Measurements from ENCODE around the gene RXRA.
A peak's percentile ranks its signal among the peaks of the same experiment; 100 is the strongest.

The RXRA gene

GRCh38 chr9:134352247-134352933, 26.1 kb downstream of the RXRA start:
- H3K36me3 ChIP-seq (ENCODE audit: control insufficient read depth, insufficient read depth, low read length): no peaks in the 10 kb centered on the region
- no peak overlapping the region for H2AFZ ChIP-seq
- no peak overlapping the region for H3K9ac ChIP-seq
- no peaks in the 10 kb centered on the region for H3K9me3 ChIP-seq (ENCODE audit: control insufficient read depth, low read length)
- no peak for TF ChIP-seq CTCF (IDR thresholded peaks at IDR 0.05)
- H3K4me1 ChIP-seq: peaks cover 74% of the 10 kb centered on the region
- H3K4me2 ChIP-seq (ENCODE audit: low read length): no peak overlapping the region
- no peaks in the 10 kb centered on the region for H3K27me3 ChIP-seq (ENCODE audit: control insufficient read depth, insufficient read depth, low read length)
- H3K27ac ChIP-seq: peak overlapping the region; percentile 36
- peaks cover 64% of the 10 kb centered on the region for H3K79me2 ChIP-seq
- H3K4me3 ChIP-seq (ENCODE audit: low read depth, low read length): no peak overlapping the region

GRCh38 chr9:134353539-134353938, 27.3 kb downstream of the RXRA start:
- Histone ChIP-seq H3K9ac (no peak overlapping the region), H3K27ac (peak overlapping the region; percentile 36), H3K4me3 (ENCODE audit: low read depth, low read length) (no peak overlapping the region), H3K9me3 (ENCODE audit: control insufficient read depth, low read length) (no peaks in the 10 kb centered on the region), H3K79me2 (peaks cover 57% of the 10 kb centered on the region), H2AFZ (no peak overlapping the region), H3K36me3 (ENCODE audit: control insufficient read depth, insufficient read depth, low read length) (no peaks in the 10 kb centered on the region), H3K27me3 (ENCODE audit: control insufficient read depth, insufficient read depth, low read length) (no peaks in the 10 kb centered on the region), H3K4me1 (peaks cover 76% of the 10 kb centered on the region), H3K4me2 (ENCODE audit: low read length) (no peak overlapping the region)
- no peak for TF ChIP-seq CTCF (IDR thresholded peaks at IDR 0.05)

GRCh38 chr9:134355158-134355557, 28.9 kb downstream of the RXRA start:
- H3K27ac ChIP-seq: peak overlapping the region; percentile 86
- no peaks in the 10 kb centered on the region for H3K9me3 ChIP-seq (ENCODE audit: control insufficient read depth, low read length)
- no peak overlapping the region for H2AFZ ChIP-seq
- peaks cover 52% of the 10 kb centered on the region for H3K79me2 ChIP-seq
- peaks cover 81% of the 10 kb centered on the region for H3K4me1 ChIP-seq
- no peaks in the 10 kb centered on the region for H3K27me3 ChIP-seq (ENCODE audit: control insufficient read depth, insufficient read depth, low read length)
- no peak overlapping the region for H3K4me3 ChIP-seq (ENCODE audit: low read depth, low read length)
- no peak overlapping the region for H3K9ac ChIP-seq
- peak overlapping the region; percentile 21 for H3K4me2 ChIP-seq (ENCODE audit: low read length)
- no peaks in the 10 kb centered on the region for H3K36me3 ChIP-seq (ENCODE audit: control insufficient read depth, insufficient read depth, low read length)
- TF ChIP-seq CTCF (IDR thresholded peaks at IDR 0.05): no peak

GRCh38 chr9:134355561-134356279, 29.5 kb downstream of the RXRA start:
- Histone ChIP-seq H3K4me1 (peaks cover 81% of the 10 kb centered on the region), H3K9me3 (ENCODE audit: control insufficient read depth, low read length) (no peaks in the 10 kb centered on the region), H3K36me3 (ENCODE audit: control insufficient read depth, insufficient read depth, low read length) (no peaks in the 10 kb centered on the region), H3K4me2 (ENCODE audit: low read length) (peak overlapping the region; percentile 50), H3K4me3 (ENCODE audit: low read depth, low read length) (peak overlapping the region; percentile 33), H3K79me2 (peaks cover 49% of the 10 kb centered on the region), H3K9ac (no peak overlapping the region), H2AFZ (no peak overlapping the region), H3K27me3 (ENCODE audit: control insufficient read depth, insufficient read depth, low read length) (no peaks in the 10 kb centered on the region), H3K27ac (peak overlapping the region; percentile 86)
- no peak for TF ChIP-seq CTCF (IDR thresholded peaks at IDR 0.05)

Data from parathyroid adenoma (tissue), 2 donors.